ENCODE data around the gene PDE4B. TPM values are rescaled to one million over a fixed set of nuclear protein-coding genes. Genes with fewer than 3 reads are reported as not detected.
A peak's percentile ranks its signal among the peaks of the same experiment; 100 is the strongest.

Gene PDE4B
- total RNA-seq, 1 donor from 2014 or later = 1.2 TPM

- Histone ChIP-seq H3K79me2 (ENCODE audit: low read depth) (no peaks in the 10 kb centered on the region), H3K4me1 (no peaks in the 10 kb centered on the region), H3K9ac (no peak overlapping the region), H3K9me3 (ENCODE audit: low read depth) (no peaks in the 10 kb centered on the region), H4K20me1 (ENCODE audit: low read depth) (no peaks in the 10 kb centered on the region), H3K4me2 (no peak overlapping the region), H3F3A (ENCODE audit: low read depth) (no peaks in the 10 kb centered on the region), H3K27me3 (peaks cover 15% of the 10 kb centered on the region), H3K27ac (no peak overlapping the region), H3K4me3 (no peak overlapping the region), H2AFZ (replicated peaks) (no peak overlapping the region), H3K36me3 (no peaks in the 10 kb centered on the region)
- Mint-ChIP-seq H3K36me3 (no peaks in the 10 kb centered on the region), H3K4me3 (no peak overlapping the region), H3K27me3 (ENCODE audit: insufficient read depth, low read depth) (no peaks in the 10 kb centered on the region), H3K9me3 (no peaks in the 10 kb centered on the region), H3K27ac (no peak overlapping the region), H3K4me1 (no peaks in the 10 kb centered on the region)
- TF ChIP-seq EZH2 (IDR thresholded peaks at IDR 0.05) (no peak), CTCF (IDR thresholded peaks at IDR 0.05) (no peak), EZH2phosphoT487 (IDR thresholded peaks at IDR 0.05) (no peak)
- DNase-seq (ENCODE audit: low spot score) = no peak
Observed at GRCh38 chr1:66012106-66012784, 219.6 kb downstream of the PDE4B start.

- H3K4me1 Mint-ChIP-seq = no peaks in the 10 kb centered on the region
- no peak for TF ChIP-seq EZH2phosphoT487 (IDR thresholded peaks at IDR 0.05)
- no peak for TF ChIP-seq EZH2 (IDR thresholded peaks at IDR 0.05)
- Histone ChIP-seq H3K9me3 (ENCODE audit: low read depth) (no peaks in the 10 kb centered on the region), H3K4me1 (no peaks in the 10 kb centered on the region), H3K9ac (no peak overlapping the region), H3K79me2 (ENCODE audit: low read depth) (no peaks in the 10 kb centered on the region), H3K27ac (no peak overlapping the region), H3K4me3 (no peak overlapping the region), H3K36me3 (no peaks in the 10 kb centered on the region), H3K4me2 (no peak overlapping the region), H3K27me3 (peaks cover 15% of the 10 kb centered on the region), H4K20me1 (ENCODE audit: low read depth) (no peaks in the 10 kb centered on the region), H3F3A (ENCODE audit: low read depth) (no peaks in the 10 kb centered on the region), H2AFZ (replicated peaks) (no peak overlapping the region)
- no peak overlapping the region for H3K27ac Mint-ChIP-seq
- H3K4me3 Mint-ChIP-seq = no peak overlapping the region
- no peak for DNase-seq (ENCODE audit: low spot score)
- H3K9me3 Mint-ChIP-seq = no peaks in the 10 kb centered on the region
- no peaks in the 10 kb centered on the region for H3K27me3 Mint-ChIP-seq (ENCODE audit: insufficient read depth, low read depth)
- H3K36me3 Mint-ChIP-seq = no peaks in the 10 kb centered on the region
Observed at GRCh38 chr1:66013371-66013770, 220.7 kb downstream of the PDE4B start.

- Histone ChIP-seq H3K36me3 (no peaks in the 10 kb centered on the region), H3K4me3 (no peak overlapping the region), H3K4me2 (no peak overlapping the region), H2AFZ (replicated peaks) (no peak overlapping the region), H3K27me3 (no peaks in the 10 kb centered on the region), H3K9me3 (ENCODE audit: low read depth) (no peaks in the 10 kb centered on the region), H4K20me1 (ENCODE audit: low read depth) (no peaks in the 10 kb centered on the region), H3K9ac (no peak overlapping the region), H3K79me2 (ENCODE audit: low read depth) (no peaks in the 10 kb centered on the region), H3K27ac (no peak overlapping the region), H3F3A (ENCODE audit: low read depth) (no peaks in the 10 kb centered on the region), H3K4me1 (no peaks in the 10 kb centered on the region)
- DNase-seq (ENCODE audit: low spot score) = peak; percentile 54
- H3K27me3 Mint-ChIP-seq (ENCODE audit: insufficient read depth, low read depth) = no peaks in the 10 kb centered on the region
- H3K36me3 Mint-ChIP-seq = no peaks in the 10 kb centered on the region
- no peak overlapping the region for H3K27ac Mint-ChIP-seq
- H3K4me1 Mint-ChIP-seq = no peaks in the 10 kb centered on the region
- TF ChIP-seq EZH2phosphoT487 (IDR thresholded peaks at IDR 0.05) = no peak
- no peak for TF ChIP-seq EZH2 (IDR thresholded peaks at IDR 0.05)
- no peak overlapping the region for H3K4me3 Mint-ChIP-seq
- peaks cover 3% of the 10 kb centered on the region for H3K9me3 Mint-ChIP-seq
Observed at GRCh38 chr1:66022904-66023620, 230.4 kb downstream of the PDE4B start.

GRCh38 chr1:66025188-66025587 is 232.5 kb downstream of the PDE4B start:
- Histone ChIP-seq H3F3A (ENCODE audit: low read depth) (no peaks in the 10 kb centered on the region), H3K4me3 (no peak overlapping the region), H3K9me3 (ENCODE audit: low read depth) (no peaks in the 10 kb centered on the region), H3K27me3 (no peaks in the 10 kb centered on the region), H3K9ac (no peak overlapping the region), H2AFZ (replicated peaks) (no peak overlapping the region), H4K20me1 (ENCODE audit: low read depth) (no peaks in the 10 kb centered on the region), H3K36me3 (no peaks in the 10 kb centered on the region), H3K79me2 (ENCODE audit: low read depth) (no peaks in the 10 kb centered on the region), H3K4me1 (no peaks in the 10 kb centered on the region), H3K4me2 (no peak overlapping the region), H3K27ac (no peak overlapping the region)
- Mint-ChIP-seq H3K4me3 (no peak overlapping the region), H3K27me3 (ENCODE audit: insufficient read depth, low read depth) (no peaks in the 10 kb centered on the region), H3K36me3 (peaks cover 9% of the 10 kb centered on the region), H3K9me3 (peaks cover 17% of the 10 kb centered on the region), H3K4me1 (no peaks in the 10 kb centered on the region), H3K27ac (no peak overlapping the region)
- no peak for DNase-seq (ENCODE audit: low spot score)
- no peak for TF ChIP-seq EZH2phosphoT487 (IDR thresholded peaks at IDR 0.05)
- TF ChIP-seq CTCF (IDR thresholded peaks at IDR 0.05) = no peak
- no peak for TF ChIP-seq EZH2 (IDR thresholded peaks at IDR 0.05)
